Measurements from ENCODE around the gene TPX2. TPM values are rescaled to one million over a fixed set of nuclear protein-coding genes. Genes with fewer than 3 reads are reported as not detected.

The TPX2 gene
- polyA plus RNA-seq, 1 donor from 2014 or later, result 2.1 TPM

DNA sequence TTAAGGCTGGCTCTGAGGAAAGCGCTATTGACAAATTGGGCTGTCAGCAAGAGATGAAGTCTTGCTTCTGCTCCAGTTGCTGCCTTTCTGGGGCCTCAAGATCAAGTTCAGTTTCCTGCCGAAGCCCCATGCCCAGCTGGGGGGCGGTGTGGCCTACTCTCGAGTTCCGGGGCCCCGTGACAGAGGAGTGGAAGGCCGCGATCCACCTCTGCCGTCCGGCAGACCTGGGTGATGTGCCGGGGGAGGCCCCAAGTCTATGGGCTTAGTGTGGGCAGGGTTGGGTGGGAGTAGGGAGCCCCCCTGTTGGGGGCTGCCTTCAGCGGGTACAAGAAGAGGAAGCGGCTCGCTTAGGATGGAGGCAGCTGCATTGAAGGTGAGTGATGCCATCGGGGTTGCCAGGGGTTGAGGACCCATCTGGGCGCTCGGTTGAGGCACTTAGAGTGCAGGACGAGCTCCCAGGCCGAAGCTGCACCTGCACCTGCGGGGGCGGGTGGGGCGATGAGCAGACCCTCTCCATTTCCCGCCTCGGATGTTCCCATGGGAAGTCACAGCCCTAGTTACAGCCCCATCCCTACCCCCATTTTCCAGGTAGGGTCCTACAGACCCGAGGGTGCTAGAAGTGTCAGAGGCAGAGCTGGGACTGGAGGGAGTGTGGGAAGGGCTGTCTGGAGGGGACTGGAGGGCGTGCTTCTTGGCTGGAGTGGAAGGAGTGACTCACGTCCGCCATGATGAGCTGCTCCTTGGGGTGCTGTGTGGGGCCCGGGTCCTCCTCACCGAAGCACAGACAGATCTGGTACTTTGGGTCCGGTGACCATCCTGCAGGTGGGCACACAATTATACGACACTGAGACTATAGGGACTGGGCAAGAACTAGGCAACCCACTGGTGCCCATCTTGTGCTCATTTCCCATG lies 109.3 kb downstream of the TPX2 start (continued):
- TF ChIP-seq, protein P1, sequence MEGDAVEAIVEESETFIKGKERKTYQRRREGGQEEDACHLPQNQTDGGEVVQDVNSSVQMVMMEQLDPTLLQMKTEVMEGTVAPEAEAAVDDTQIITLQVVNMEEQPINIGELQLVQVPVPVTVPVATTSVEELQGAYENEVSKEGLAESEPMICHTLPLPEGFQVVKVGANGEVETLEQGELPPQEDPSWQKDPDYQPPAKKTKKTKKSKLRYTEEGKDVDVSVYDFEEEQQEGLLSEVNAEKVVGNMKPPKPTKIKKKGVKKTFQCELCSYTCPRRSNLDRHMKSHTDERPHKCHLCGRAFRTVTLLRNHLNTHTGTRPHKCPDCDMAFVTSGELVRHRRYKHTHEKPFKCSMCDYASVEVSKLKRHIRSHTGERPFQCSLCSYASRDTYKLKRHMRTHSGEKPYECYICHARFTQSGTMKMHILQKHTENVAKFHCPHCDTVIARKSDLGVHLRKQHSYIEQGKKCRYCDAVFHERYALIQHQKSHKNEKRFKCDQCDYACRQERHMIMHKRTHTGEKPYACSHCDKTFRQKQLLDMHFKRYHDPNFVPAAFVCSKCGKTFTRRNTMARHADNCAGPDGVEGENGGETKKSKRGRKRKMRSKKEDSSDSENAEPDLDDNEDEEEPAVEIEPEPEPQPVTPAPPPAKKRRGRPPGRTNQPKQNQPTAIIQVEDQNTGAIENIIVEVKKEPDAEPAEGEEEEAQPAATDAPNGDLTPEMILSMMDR (IDR thresholded peaks at IDR 0.05; ENCODE audit: poor library complexity, severe bottlenecking), result no peak
- no peak for TF ChIP-seq SMC3 (conservative IDR thresholded peaks at IDR 0.05; ENCODE audit: poor library complexity)

DNA sequence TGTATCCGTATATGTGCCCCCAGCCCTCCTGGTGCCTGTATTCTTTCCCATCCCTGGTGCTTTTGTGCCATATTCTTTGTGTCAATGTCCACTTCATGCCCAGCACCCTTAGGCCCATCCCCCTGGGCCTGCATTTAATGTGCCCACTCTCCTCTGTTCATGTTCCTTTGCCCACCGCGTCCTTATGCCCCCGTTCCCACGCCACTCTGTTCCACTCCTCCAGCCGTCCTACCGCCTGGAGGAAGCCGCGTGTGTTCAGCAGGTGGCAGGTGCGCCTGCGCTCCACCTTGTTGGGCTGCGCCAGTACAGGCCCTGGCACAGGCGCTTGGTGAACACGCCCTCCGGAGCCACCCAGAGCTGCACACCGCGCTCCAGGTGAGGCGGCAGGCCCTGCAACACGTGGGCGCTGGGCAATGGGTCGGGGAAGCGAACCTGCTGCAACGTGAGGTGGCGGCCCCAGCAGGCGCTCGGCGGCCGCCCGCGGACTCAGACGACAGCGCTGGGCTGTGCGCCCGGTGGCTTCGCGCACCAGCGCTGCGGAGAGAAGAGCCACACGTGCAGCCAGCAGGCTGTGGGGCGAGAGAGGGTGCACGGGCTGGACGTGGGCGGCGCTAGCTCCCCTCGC lies 110.3 kb downstream of the TPX2 start:
- no peak overlapping the region for H2AFZ ChIP-seq (ENCODE audit: low read depth, low read length)
- H3K4me3 ChIP-seq (ENCODE audit: low read length), result no peak overlapping the region
- no peaks in the 10 kb centered on the region for H4K20me1 ChIP-seq (ENCODE audit: insufficient read depth)
- no peak overlapping the region for H3K9ac ChIP-seq (ENCODE audit: low read length)
- H3K4me2 ChIP-seq (ENCODE audit: low read length), result no peak overlapping the region
- no peaks in the 10 kb centered on the region for H3K9me3 ChIP-seq (ENCODE audit: low read length)
- H3K27me3 ChIP-seq (ENCODE audit: insufficient read depth, low read depth, low read length), result peaks cover 14% of the 10 kb centered on the region
- TF ChIP-seq, protein P2, sequence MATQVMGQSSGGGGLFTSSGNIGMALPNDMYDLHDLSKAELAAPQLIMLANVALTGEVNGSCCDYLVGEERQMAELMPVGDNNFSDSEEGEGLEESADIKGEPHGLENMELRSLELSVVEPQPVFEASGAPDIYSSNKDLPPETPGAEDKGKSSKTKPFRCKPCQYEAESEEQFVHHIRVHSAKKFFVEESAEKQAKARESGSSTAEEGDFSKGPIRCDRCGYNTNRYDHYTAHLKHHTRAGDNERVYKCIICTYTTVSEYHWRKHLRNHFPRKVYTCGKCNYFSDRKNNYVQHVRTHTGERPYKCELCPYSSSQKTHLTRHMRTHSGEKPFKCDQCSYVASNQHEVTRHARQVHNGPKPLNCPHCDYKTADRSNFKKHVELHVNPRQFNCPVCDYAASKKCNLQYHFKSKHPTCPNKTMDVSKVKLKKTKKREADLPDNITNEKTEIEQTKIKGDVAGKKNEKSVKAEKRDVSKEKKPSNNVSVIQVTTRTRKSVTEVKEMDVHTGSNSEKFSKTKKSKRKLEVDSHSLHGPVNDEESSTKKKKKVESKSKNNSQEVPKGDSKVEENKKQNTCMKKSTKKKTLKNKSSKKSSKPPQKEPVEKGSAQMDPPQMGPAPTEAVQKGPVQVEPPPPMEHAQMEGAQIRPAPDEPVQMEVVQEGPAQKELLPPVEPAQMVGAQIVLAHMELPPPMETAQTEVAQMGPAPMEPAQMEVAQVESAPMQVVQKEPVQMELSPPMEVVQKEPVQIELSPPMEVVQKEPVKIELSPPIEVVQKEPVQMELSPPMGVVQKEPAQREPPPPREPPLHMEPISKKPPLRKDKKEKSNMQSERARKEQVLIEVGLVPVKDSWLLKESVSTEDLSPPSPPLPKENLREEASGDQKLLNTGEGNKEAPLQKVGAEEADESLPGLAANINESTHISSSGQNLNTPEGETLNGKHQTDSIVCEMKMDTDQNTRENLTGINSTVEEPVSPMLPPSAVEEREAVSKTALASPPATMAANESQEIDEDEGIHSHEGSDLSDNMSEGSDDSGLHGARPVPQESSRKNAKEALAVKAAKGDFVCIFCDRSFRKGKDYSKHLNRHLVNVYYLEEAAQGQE (IDR thresholded peaks at IDR 0.05; ENCODE audit: borderline replicate concordance), result no peak
- TF ChIP-seq EP300 (conservative IDR thresholded peaks at IDR 0.05; ENCODE audit: poor library complexity, severe bottlenecking) (no peak), MXI1 (conservative IDR thresholded peaks at IDR 0.05; ENCODE audit: poor library complexity, severe bottlenecking) (no peak), EZH2 (IDR thresholded peaks at IDR 0.05; ENCODE audit: borderline replicate concordance, insufficient read depth, low read length, poor library complexity, severe bottlenecking) (no peak), TAF1 (IDR thresholded peaks at IDR 0.05; ENCODE audit: low read depth) (no peak), SMC3 (conservative IDR thresholded peaks at IDR 0.05; ENCODE audit: poor library complexity) (no peak), POLR2AphosphoS5 (IDR thresholded peaks at IDR 0.05) (no peak), RAD21 (conservative IDR thresholded peaks at IDR 0.05) (no peak)
- TF ChIP-seq, protein P1 (IDR thresholded peaks at IDR 0.05; ENCODE audit: poor library complexity, severe bottlenecking), result no peak
- no peaks in the 10 kb centered on the region for H3K36me3 ChIP-seq (ENCODE audit: insufficient read depth, low read length)
- no peaks in the 10 kb centered on the region for H3K9me2 ChIP-seq (ENCODE audit: insufficient read depth, low read length)
- H3K27ac ChIP-seq (ENCODE audit: low read length), result no peak overlapping the region
- no peaks in the 10 kb centered on the region for H3F3A ChIP-seq (ENCODE audit: insufficient read depth, low read length, poor library complexity, severe bottlenecking)
- no peaks in the 10 kb centered on the region for H3K79me2 ChIP-seq (replicated peaks; ENCODE audit: insufficient read depth, low read length)

Small RNA genes within 50 kb of the gene (small RNA-seq; reads per million reads assigned to genes)
- 0 reads per million in 3 experiments for gene AL160175.1

Other genes with a start within 250 kb of the TPX2 start
- gene HM13, start 224.8 kb upstream of the TPX2 start, polyA plus RNA-seq, result 93.1 and 95.4 TPM in 2 replicates
- gene ID1, start 134.0 kb upstream of the TPX2 start, polyA plus RNA-seq, result 26.3 and 30.6 TPM in 2 replicates
- not detected in 2 replicates for gene COX4I2, start 101.4 kb upstream of the TPX2 start, polyA plus RNA-seq
- 125 and 134 TPM in 2 replicates for gene BCL2L1, start 16.4 kb upstream of the TPX2 start, polyA plus RNA-seq
- 0.22 TPM in 1 of 2 replicates, not detected in the other for gene MYLK2, start 80.1 kb downstream of the TPX2 start, polyA plus RNA-seq
- not detected in 2 replicates for gene FOXS1, start 106.3 kb downstream of the TPX2 start, polyA plus RNA-seq
- gene DUSP15, start 131.2 kb downstream of the TPX2 start, polyA plus RNA-seq, result 62.7 and 68.9 TPM in 2 replicates
- 6.1 and 8.0 TPM in 2 replicates for gene TTLL9, start 131.3 kb downstream of the TPX2 start, polyA plus RNA-seq
- 50.6 and 57.5 TPM in 2 replicates for gene PDRG1, start 212.8 kb downstream of the TPX2 start, polyA plus RNA-seq
- 9.6 and 12.8 TPM in 2 replicates for gene XKR7, start 228.9 kb downstream of the TPX2 start, polyA plus RNA-seq